GM12892 (cell line): ENCODE results near the gene CECR2.

Experiments used
- POLR2A ChIP-seq: IDR thresholded peaks from 2 replicates; pipeline ENCODE4 v1.6.1; 2011; ENCODE audit warnings: low read depth, low read length, control low read depth
- POLR2AphosphoS5 ChIP-seq: IDR thresholded peaks from 2 replicates; pipeline ENCODE4 v1.6.1; 2011; ENCODE audit warnings: low read depth, low read length, control low read depth
- TAF1 ChIP-seq: IDR thresholded peaks from 2 replicates; pipeline ENCODE4 v1.6.1; 2011; ENCODE audit warnings: low read depth, mild to moderate bottlenecking, control low read depth, low read length, borderline replicate concordance

DNA sequence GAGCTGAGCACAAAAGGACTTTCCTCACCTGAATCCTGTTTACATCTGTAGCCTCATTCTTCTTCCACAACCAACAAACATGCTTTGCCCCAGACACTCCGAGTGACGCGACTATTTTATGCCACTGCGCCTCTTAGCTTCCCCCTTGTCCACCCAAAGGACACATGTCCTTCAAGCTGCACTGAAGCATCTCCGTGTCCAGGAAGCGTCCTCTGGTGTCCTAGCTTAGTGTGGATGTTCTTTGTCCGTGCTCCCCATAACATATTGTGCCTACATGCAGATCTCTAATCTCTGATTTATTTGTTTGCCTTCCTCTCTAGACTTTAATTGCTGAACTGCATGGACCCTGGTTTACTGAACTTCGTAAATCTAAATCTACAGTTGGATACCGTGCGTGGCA, 20.1 kb upstream of the CECR2 start:
- TF ChIP-seq POLR2A = no peak
- TF ChIP-seq TAF1 = no peak
- TF ChIP-seq POLR2AphosphoS5 = no peak
